ENCODE measurements around the gene GYS2. TPM values are rescaled to one million over a fixed set of nuclear protein-coding genes. Genes with fewer than 3 reads are reported as not detected.

GYS2 gene
- total RNA-seq, 1 experiment from 2014 or later = not detected

- Histone ChIP-seq H3K27me3 (ENCODE audit: low read length) (peaks cover 5% of the 10 kb centered on the region), H3F3A (ENCODE audit: low read length, unreplicated experiment) (no peaks in the 10 kb centered on the region), H3K79me2 (ENCODE audit: low read length) (no peaks in the 10 kb centered on the region), H3K9me3 (ENCODE audit: low read length) (no peaks in the 10 kb centered on the region), H3K27ac (ENCODE audit: low read length) (no peak overlapping the region), H2AFZ (ENCODE audit: low read length) (no peak overlapping the region), H4K20me1 (ENCODE audit: low read length) (no peaks in the 10 kb centered on the region), H3K4me3 (ENCODE audit: low read length) (no peak overlapping the region), H3K9me2 (replicated peaks; ENCODE audit: low read length) (no peaks in the 10 kb centered on the region), H3K4me1 (ENCODE audit: insufficient read depth, low read length) (peaks cover 13% of the 10 kb centered on the region; the same call in 1 of the 2 replicates), H3K9ac (ENCODE audit: low read length) (no peak overlapping the region), H3K36me3 (ENCODE audit: low read depth, low read length) (no peaks in the 10 kb centered on the region), H3K4me2 (ENCODE audit: low read length) (no peak overlapping the region)
- no TSS peak for BruUV-seq (replicated peaks)
- no peak for TF ChIP-seq EZH2phosphoT487 (IDR thresholded peaks at IDR 0.05; ENCODE audit: borderline replicate concordance, low read length)
- no peak for TF ChIP-seq EZH2 (IDR thresholded peaks at IDR 0.05; ENCODE audit: low read length, unreplicated experiment)
- no peak for TF ChIP-seq CTCF (conservative IDR thresholded peaks at IDR 0.05; ENCODE audit: low read depth, low read length)
- POLR2A ChIA-PET (ENCODE audit: unreplicated experiment) = no interaction called here
- intact Hi-C loops (cut with micrococcal nuclease) = loop anchor here (10.0 kb wide), 1 partner anchor 125 kb away; the partner anchor contains the start of gene LDHB
- no peak for ATAC-seq
- no peak for DNase-seq
- CTCF ChIA-PET = no interaction called here
These were observed 75.2 kb downstream of the GYS2 start for GRCh38 chr12:21529456-21529855.

- H3K27me3 ChIP-seq (ENCODE audit: low read length) = peaks cover 5% of the 10 kb centered on the region
- no TSS peak for BruUV-seq (replicated peaks)
- no peaks in the 10 kb centered on the region for H3F3A ChIP-seq (ENCODE audit: low read length, unreplicated experiment)
- H3K36me3 ChIP-seq (ENCODE audit: low read depth, low read length) = no peaks in the 10 kb centered on the region
- no peak for ATAC-seq
- H3K9ac ChIP-seq (ENCODE audit: low read length) = no peak overlapping the region
- no peak overlapping the region for H2AFZ ChIP-seq (ENCODE audit: low read length)
- no peak overlapping the region for H3K4me3 ChIP-seq (ENCODE audit: low read length)
- no peaks in the 10 kb centered on the region for H3K9me3 ChIP-seq (ENCODE audit: low read length)
- no peaks in the 10 kb centered on the region for H3K9me2 ChIP-seq (replicated peaks; ENCODE audit: low read length)
- intact Hi-C loops (cut with micrococcal nuclease) = loop anchor here (10.0 kb wide), 1 partner anchor 126 kb away; the partner anchor contains the start of gene LDHB
- no peaks in the 10 kb centered on the region for H4K20me1 ChIP-seq (ENCODE audit: low read length)
- ChIA-PET CTCF (no interaction called here), POLR2A (ENCODE audit: unreplicated experiment) (no interaction called here)
- H3K4me1 ChIP-seq (ENCODE audit: insufficient read depth, low read length) = peaks cover 13% of the 10 kb centered on the region; the same call in 1 of the 2 replicates
- H3K4me2 ChIP-seq (ENCODE audit: low read length) = no peak overlapping the region
- H3K27ac ChIP-seq (ENCODE audit: low read length) = no peak overlapping the region
- no peaks in the 10 kb centered on the region for H3K79me2 ChIP-seq (ENCODE audit: low read length)
- DNase-seq = peak; percentile 11
- TF ChIP-seq CTCF (conservative IDR thresholded peaks at IDR 0.05; ENCODE audit: low read depth, low read length) (no peak), EZH2 (IDR thresholded peaks at IDR 0.05; ENCODE audit: low read length, unreplicated experiment) (no peak), EZH2phosphoT487 (IDR thresholded peaks at IDR 0.05; ENCODE audit: borderline replicate concordance, low read length) (no peak)
These were observed 75.7 kb downstream of the GYS2 start for GRCh38 chr12:21528953-21529352.

DNA sequence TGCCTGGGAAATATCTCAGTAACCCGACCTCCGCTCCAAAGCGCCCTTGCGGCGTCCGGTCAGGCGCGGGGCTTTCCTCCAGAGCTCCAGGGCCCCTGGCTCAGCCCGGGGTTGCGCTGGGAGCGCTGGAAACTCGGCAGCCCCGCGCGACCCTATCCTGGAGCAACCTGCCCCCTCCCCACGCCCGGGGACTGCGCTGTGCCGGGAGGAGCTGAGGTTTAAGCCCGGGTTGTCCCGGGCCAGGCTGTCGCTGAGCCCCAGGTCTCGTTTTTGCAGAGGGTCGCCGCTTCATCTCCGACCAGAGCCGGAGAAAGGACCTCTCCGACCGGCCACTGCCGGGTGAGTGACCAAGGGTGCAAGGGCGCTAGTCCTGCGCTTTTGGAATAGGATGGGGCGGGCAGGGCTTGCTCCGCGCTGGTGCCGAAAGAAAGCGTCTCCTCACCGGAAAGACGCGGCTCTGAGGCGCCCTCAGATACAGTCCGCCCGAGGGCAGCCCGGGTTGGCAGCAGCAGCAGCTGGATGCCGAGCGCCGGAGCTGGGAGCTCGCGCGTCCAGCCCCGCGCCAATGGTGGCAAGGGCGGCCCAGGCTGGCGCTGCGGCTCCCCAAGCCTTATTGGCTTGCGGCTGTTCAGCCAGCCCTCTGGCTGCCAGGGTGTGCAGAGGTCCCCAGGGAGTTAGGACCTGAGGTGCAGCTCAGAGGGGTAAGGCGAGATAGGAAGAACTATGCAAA is 77.0 kb downstream of the GYS2 start:
- intact Hi-C loops (cut with micrococcal nuclease) = loop anchor here (10.0 kb wide), 1 partner anchor 127 kb away; the partner anchor contains the start of gene LDHB
- H3K79me2 ChIP-seq (ENCODE audit: low read length) = no peaks in the 10 kb centered on the region
- peak overlapping the region; percentile 94 for H2AFZ ChIP-seq (ENCODE audit: low read length)
- H3K4me3 ChIP-seq (ENCODE audit: low read length) = peak overlapping the region; percentile 79
- ChIA-PET CTCF (no interaction called here), POLR2A (ENCODE audit: unreplicated experiment) (interaction anchor here (0.5 kb wide), 1 partner anchor 564 kb away, joined by 6 read pairs; no protein-coding TSS in a partner anchor)
- H3K9ac ChIP-seq (ENCODE audit: low read length) = no peak overlapping the region
- peaks cover 13% of the 10 kb centered on the region; the same call in 1 of the 2 replicates for H3K4me1 ChIP-seq (ENCODE audit: insufficient read depth, low read length)
- H4K20me1 ChIP-seq (ENCODE audit: low read length) = no peaks in the 10 kb centered on the region
- peak overlapping the region; percentile 94 for H3K4me2 ChIP-seq (ENCODE audit: low read length)
- no TSS peak for BruUV-seq (replicated peaks)
- TF ChIP-seq EZH2 (IDR thresholded peaks at IDR 0.05; ENCODE audit: low read length, unreplicated experiment) (no peak), CTCF (conservative IDR thresholded peaks at IDR 0.05; ENCODE audit: low read depth, low read length) (no peak), EZH2phosphoT487 (IDR thresholded peaks at IDR 0.05; ENCODE audit: borderline replicate concordance, low read length) (no peak)
- DNase-seq = peak; percentile 48
- peak; percentile 90 for ATAC-seq
- H3K27me3 ChIP-seq (ENCODE audit: low read length) = peaks cover 5% of the 10 kb centered on the region
- H3K36me3 ChIP-seq (ENCODE audit: low read depth, low read length) = no peaks in the 10 kb centered on the region
- H3F3A ChIP-seq (ENCODE audit: low read length, unreplicated experiment) = no peaks in the 10 kb centered on the region
- H3K9me3 ChIP-seq (ENCODE audit: low read length) = no peaks in the 10 kb centered on the region
- no peaks in the 10 kb centered on the region for H3K9me2 ChIP-seq (replicated peaks; ENCODE audit: low read length)
- no peak overlapping the region for H3K27ac ChIP-seq (ENCODE audit: low read length)

Measured in PC-3 (cell line).